SK-N-SH treated with all-trans-retinoic acid at 6 μM for 48 hours (cell line): ENCODE data around the gene PAN2.

ENCODE experiments used
- ATAC-seq: fragments of 200-7000 bp; cut with Tn5 transposase; 3 replicates; pipeline ENCODE4 v1.9.1; 2020; ENCODE audit warnings: mild to moderate bottlenecking, moderate library complexity
- ARNTL ChIP-seq: fragments of 450-650 bp; formaldehyde crosslinking; IDR thresholded peaks from 2 replicates; pipeline ENCODE4 v1.5.0; 2020; ENCODE audit warnings: low read depth, mild to moderate bottlenecking, moderate library complexity, borderline replicate concordance
- CREB5 ChIP-seq: fragments of 250-450 bp; sonication (Bioruptor Pico); IDR thresholded peaks from 2 replicates; pipeline ENCODE4 v1.5.1; 2020; ENCODE audit warnings: low read depth, mild to moderate bottlenecking, moderate library complexity
- CSDC2 ChIP-seq: fragments of 250-450 bp; sonication (Bioruptor Pico); IDR thresholded peaks from 2 replicates; pipeline ENCODE4 v1.5.0; 2020; ENCODE audit warnings: mild to moderate bottlenecking, moderate library complexity
- CSRNP3 ChIP-seq: fragments of 250-450 bp; sonication (Bioruptor Pico); IDR thresholded peaks from 2 replicates; pipeline ENCODE4 v1.5.1; 2021; ENCODE audit warnings: mild to moderate bottlenecking, moderate library complexity
- POU6F1 ChIP-seq: fragments of 250-450 bp; sonication (Bioruptor Pico); IDR thresholded peaks from 2 replicates; pipeline ENCODE4 v1.8.0; 2021; ENCODE audit warnings: low read depth, mild to moderate bottlenecking, moderate library complexity, borderline replicate concordance
- SNAI2 ChIP-seq: fragments of 250-450 bp; sonication (Bioruptor Pico); IDR thresholded peaks from 2 replicates; pipeline ENCODE4 v1.5.0; 2020; ENCODE audit warnings: mild to moderate bottlenecking, moderate library complexity
- TCF4 ChIP-seq: fragments of 250-450 bp; sonication (Bioruptor Pico); IDR thresholded peaks from 2 replicates; pipeline ENCODE4 v1.8.0; 2021; ENCODE audit warnings: mild to moderate bottlenecking, moderate library complexity, borderline replicate concordance
- TSHZ2 ChIP-seq: fragments of 250-450 bp; sonication (Bioruptor Pico); IDR thresholded peaks from 2 replicates; pipeline ENCODE4 v1.5.0; 2020; ENCODE audit warnings: mild to moderate bottlenecking, moderate library complexity
- ZFP3 ChIP-seq: fragments of 250-450 bp; sonication (Bioruptor Pico); IDR thresholded peaks from 2 replicates; pipeline ENCODE4 v1.5.0; 2020; ENCODE audit warnings: mild to moderate bottlenecking, moderate library complexity
- ZFP30 ChIP-seq: fragments of 450-650 bp; formaldehyde crosslinking; IDR thresholded peaks from 2 replicates; pipeline ENCODE4 v1.5.0; 2022; ENCODE audit warnings: mild to moderate bottlenecking, moderate library complexity
- ZNF565 ChIP-seq: fragments of 450-650 bp; formaldehyde crosslinking; conservative IDR thresholded peaks from 2 replicates; pipeline ENCODE4 v1.5.0; 2020; ENCODE audit warnings: low read depth, mild to moderate bottlenecking, moderate library complexity
- ZNF70 ChIP-seq: fragments of 450-650 bp; formaldehyde crosslinking; IDR thresholded peaks from 2 replicates; pipeline ENCODE4 v1.5.0; 2020; ENCODE audit warnings: mild to moderate bottlenecking, moderate library complexity

PAN2 gene

GRCh38 chr12:56300644-56301464 lies 32.9 kb downstream of the PAN2 start (continued):
- TF ChIP-seq CSRNP3 (CRISPR knock-in tag) (no peak), ZNF565 (CRISPR knock-in tag) (no peak), ZNF70 (no peak), ZFP30 (CRISPR knock-in tag) (no peak), ZFP3 (CRISPR knock-in tag) (no peak), CREB5 (no peak), POU6F1 (CRISPR knock-in tag) (no peak), SNAI2 (CRISPR knock-in tag) (no peak), ARNTL (CRISPR knock-in tag) (no peak)

- ATAC-seq, result peak; percentile 97
Observed at GRCh38 chr12:56299853-56300643, 33.8 kb downstream of the PAN2 start, which contains the start of gene CS. Gene CS, minus strand, starts transcription at chr12:56300330. Its CDS starts 129 bp downstream, at chr12:56300201.

More at GRCh38 chr12:56299853-56300643, 33.8 kb downstream of the PAN2 start, which contains the start of gene CS:
- TF ChIP-seq CSRNP3 (CRISPR knock-in tag) (no peak), SNAI2 (CRISPR knock-in tag) (no peak), CREB5 (no peak), CSDC2 (0 out of 2 replicates have a peak, but pooled peaks have one; percentile 32), TCF4 (CRISPR knock-in tag) (no peak), TSHZ2 (CRISPR knock-in tag) (0 out of 2 replicates have a peak, but pooled peaks have one; percentile 44), POU6F1 (CRISPR knock-in tag) (no peak)
